Measurements from ENCODE around the gene ADGRE2. TPM values are rescaled to one million over a fixed set of nuclear protein-coding genes. Genes with fewer than 3 reads are reported as not detected.
"Not testable (repeated sequence)": the region's sequence is repeated elsewhere in the genome, so short reads cannot be mapped to it uniquely, and the experiment has no call there.

ADGRE2 gene
- total RNA-seq, 4 donors from 2014 or later: 0.49 to 5.8 (median 4.0) TPM

- DNase-seq: no peak
- peaks cover 0 to 11% (median 4%) of the 10 kb centered on the region in 3 donors for H3K4me1 ChIP-seq
- H3K27ac ChIP-seq: no peak overlapping the region
- no peaks in the 10 kb centered on the region for H3K36me3 ChIP-seq
- no peak overlapping the region for H3K4me3 ChIP-seq
- WGBS, 2 donors: 10 to 16% methylated on average over 11 to 13 of the region's 18 CpGs
- no peaks in the 10 kb centered on the region for H3K9me3 ChIP-seq
- TF ChIP-seq CTCF (IDR thresholded peaks at IDR 0.05) (peak; percentile 39 to 78 (median 58)), POLR2A (IDR thresholded peaks at IDR 0.05) (no peak)
- H3K27me3 ChIP-seq: peaks cover 0 to 27% (median 0%) of the 10 kb centered on the region in 4 donors
- intact Hi-C loops (cut with DNase I): no loop called here
Observed at GRCh38 chr19:14786421-14786851, 8.1 kb upstream of the ADGRE2 start.

DNA sequence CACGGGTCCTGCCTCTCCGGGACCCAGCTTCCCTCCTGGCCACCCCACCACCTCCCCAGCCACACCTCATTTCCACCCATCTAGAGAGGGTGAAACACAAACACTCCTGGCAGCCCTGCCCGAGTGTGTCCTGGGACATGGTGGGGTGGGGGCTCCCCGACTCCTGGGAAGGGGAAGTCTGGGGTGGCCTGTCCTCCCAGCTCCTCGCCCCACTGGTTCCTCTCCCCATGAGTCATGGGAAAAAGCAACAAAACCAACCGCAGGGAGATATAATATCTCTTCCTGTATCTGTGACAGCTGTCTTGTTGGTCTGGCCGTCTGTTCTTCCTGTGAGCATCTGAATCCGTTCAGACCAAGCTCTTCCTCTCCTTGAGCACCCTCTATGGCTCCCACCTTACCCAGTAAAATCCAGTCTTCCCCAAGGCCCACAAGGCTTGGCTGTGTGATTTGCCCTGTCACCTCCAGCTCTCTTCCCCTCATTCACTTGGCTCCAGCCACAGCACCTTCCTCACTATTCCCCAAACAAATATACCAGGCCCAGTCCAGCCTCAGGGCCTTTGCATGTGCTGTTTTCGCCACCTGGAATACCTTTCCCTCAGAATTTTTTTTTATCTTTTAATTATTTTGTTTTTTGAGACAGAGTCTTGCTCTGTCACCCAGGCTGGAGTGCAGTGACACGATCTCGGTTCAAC is 6.9 kb upstream of the ADGRE2 start:
- H3K36me3 ChIP-seq; H3K4me3 ChIP-seq; H3K9me3 ChIP-seq; DNase-seq; intact Hi-C loops (cut with DNase I): not testable (repeated sequence)
- peaks cover 0 to 32% (median 0%) of the 10 kb centered on the region in 4 donors for H3K27me3 ChIP-seq
- H3K4me1 ChIP-seq: peaks cover 0 to 11% (median 4%) of the 10 kb centered on the region in 3 donors
- WGBS, 2 donors: 45 to 48% methylated on average over 6 of the region's 11 CpGs
- H3K27ac ChIP-seq: peak overlapping the region in 2 of 4 donors; percentile 21 to 42

- 36 to 43% methylated on average over 8 to 10 of the region's 10 CpGs for WGBS, 2 donors
- H3K27ac ChIP-seq: peak overlapping the region in 2 of 4 donors; percentile 21 to 42
Observed at GRCh38 chr19:14784730-14785101, 6.4 kb upstream of the ADGRE2 start.

GRCh38 chr19:14783410-14783998 is 5.1 kb upstream of the ADGRE2 start:
- H3K9me3 ChIP-seq; H3K36me3 ChIP-seq; intact Hi-C loops (cut with DNase I); H3K4me3 ChIP-seq; DNase-seq: not testable (repeated sequence)
- 53 to 66% methylated on average over 7 of the region's 8 CpGs for WGBS, 2 donors
- Histone ChIP-seq H3K27me3 (peaks cover 0 to 49% (median 0%) of the 10 kb centered on the region in 4 donors), H3K27ac (peak overlapping the region in 2 of 4 donors; percentile 5 to 46), H3K4me1 (peaks cover 0 to 11% (median 4%) of the 10 kb centered on the region in 3 donors)

More at GRCh38 chr19:14784730-14785101, 6.4 kb upstream of the ADGRE2 start:
- DNase-seq; H3K9me3 ChIP-seq; intact Hi-C loops (cut with DNase I); H3K4me3 ChIP-seq; H3K36me3 ChIP-seq: not testable (repeated sequence)
- peaks cover 0 to 11% (median 4%) of the 10 kb centered on the region in 3 donors for H3K4me1 ChIP-seq
- peaks cover 0 to 37% (median 0%) of the 10 kb centered on the region in 4 donors for H3K27me3 ChIP-seq

DNA sequence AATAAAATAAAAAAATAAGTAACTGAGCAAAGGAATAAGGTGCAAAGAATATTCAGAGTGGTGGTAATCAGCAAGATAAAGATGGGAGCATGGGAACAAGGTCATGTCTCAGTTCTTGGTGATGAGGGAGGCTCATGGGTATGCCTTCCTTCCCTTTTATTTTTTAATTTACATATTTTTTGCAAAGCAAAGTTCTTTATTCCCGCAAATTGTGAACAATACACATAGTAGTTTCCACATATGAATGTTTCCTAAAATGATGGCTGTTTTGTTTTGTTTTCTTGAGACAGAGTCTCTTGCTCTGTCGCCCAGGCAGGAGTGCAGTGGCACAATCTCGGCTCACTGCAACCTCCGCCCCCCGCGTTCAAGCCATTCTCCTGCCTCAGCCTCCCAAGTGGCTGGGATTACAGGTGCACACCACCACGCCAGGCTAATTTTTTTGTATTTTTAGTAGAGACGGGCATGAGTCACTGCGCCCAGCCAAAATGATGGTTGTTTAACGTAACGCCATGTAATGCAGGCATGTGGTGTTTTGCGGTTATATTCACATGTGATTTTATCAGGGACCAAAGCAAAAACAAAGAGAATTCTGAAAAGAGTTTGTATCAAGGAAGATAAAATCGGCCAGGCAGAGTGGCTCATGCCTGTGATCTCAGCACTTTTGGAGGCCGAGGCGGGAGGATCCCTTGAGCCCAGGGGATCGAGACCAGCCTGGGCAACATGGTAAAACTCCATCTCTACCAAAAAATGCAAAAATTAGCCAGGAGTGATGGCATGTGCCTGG is 4.5 kb upstream of the ADGRE2 start:
- no peak for DNase-seq
- Histone ChIP-seq H3K36me3 (no peaks in the 10 kb centered on the region), H3K9me3 (no peaks in the 10 kb centered on the region), H3K4me1 (peaks cover 0 to 11% (median 4%) of the 10 kb centered on the region in 3 donors), H3K4me3 (no peak overlapping the region), H3K27ac (peak overlapping the region in 1 of 4 donors; percentile 46), H3K27me3 (peaks cover 0 to 55% (median 0%) of the 10 kb centered on the region in 4 donors)
- 83 to 90% methylated on average over 16 of the region's 16 CpGs for WGBS, 2 donors
- TF ChIP-seq POLR2A (IDR thresholded peaks at IDR 0.05) (no peak), CTCF (IDR thresholded peaks at IDR 0.05) (no peak)
- intact Hi-C loops (cut with DNase I): no loop called here

GRCh38 chr19:14781713-14782536 is 3.6 kb upstream of the ADGRE2 start:
- H3K9me3 ChIP-seq; DNase-seq; H3K4me3 ChIP-seq; H3K36me3 ChIP-seq; H3K27ac ChIP-seq; intact Hi-C loops (cut with DNase I): not testable (repeated sequence)
- WGBS, 2 donors: 85 to 87% methylated on average over 16 to 17 of the region's 17 CpGs
- Histone ChIP-seq H3K4me1 (peaks cover 3 to 16% (median 7%) of the 10 kb centered on the region in 3 donors), H3K27me3 (peaks cover 0 to 60% (median 0%) of the 10 kb centered on the region in 4 donors)

DNA sequence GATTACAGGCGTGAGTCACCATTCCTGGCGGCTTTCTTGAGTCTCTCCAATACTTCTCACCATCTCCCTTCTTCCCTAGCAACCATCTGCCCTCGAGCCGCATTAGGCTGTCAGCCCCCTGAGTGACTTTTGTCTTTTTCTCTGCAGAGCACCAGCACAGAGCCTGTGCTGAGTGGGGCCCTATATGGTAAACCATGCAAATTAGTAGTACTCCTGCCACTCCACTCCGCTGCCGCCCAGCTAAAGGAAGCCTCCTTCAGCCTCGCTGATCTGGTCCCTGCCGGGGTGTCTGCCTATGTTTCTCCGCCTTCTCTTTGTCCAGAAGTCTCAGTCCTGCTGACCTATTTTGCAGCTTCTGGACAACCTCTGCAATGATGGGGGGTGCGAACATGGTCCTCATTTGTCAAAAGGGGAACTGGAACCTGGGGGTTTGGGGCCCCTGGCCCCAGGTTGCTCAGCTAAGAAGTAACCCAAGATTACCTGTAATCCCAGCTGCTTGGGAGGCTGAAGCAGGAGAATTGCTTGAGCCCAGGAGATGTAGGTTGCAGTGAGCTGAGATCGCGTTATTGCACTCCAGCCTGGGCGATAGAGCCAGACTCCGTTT is 2.4 kb upstream of the ADGRE2 start:
- peaks cover 0 to 61% (median 0%) of the 10 kb centered on the region in 4 donors for H3K27me3 ChIP-seq
- WGBS, 2 donors: 56 to 62% methylated on average over 8 to 9 of the region's 14 CpGs
- peaks cover 3 to 18% (median 3%) of the 10 kb centered on the region in 3 donors for H3K4me1 ChIP-seq
- H3K9me3 ChIP-seq; H3K4me3 ChIP-seq; H3K36me3 ChIP-seq; H3K27ac ChIP-seq; intact Hi-C loops (cut with DNase I); DNase-seq: not testable (repeated sequence)

Measured in esophagus squamous epithelium (tissue), 5 donors.